Naive thymus-derived CD8-positive, alpha-beta T cell (primary cell): Measurements from ENCODE around the gene DKK2. TPM values are rescaled to one million over a fixed set of nuclear protein-coding genes. Genes with fewer than 3 reads are reported as not detected.
"Not testable (repeated sequence)": the region's sequence is repeated elsewhere in the genome, so short reads cannot be mapped to it uniquely, and the experiment has no call there.

Source experiments
- ATAC-seq, 2 donors: fragments of 150-1000 bp; cut with Tn5 transposase in 1 of 2; sonication (Bioruptor Pico), chemical (Tn5 transposase) in 1 of 2; 1 replicate in 1 of 2; 2 replicates in 1 of 2; pipeline ENCODE4 v1.10.0; 2021; ENCODE audit warnings: mild to moderate bottlenecking in 2 of 2, moderate library complexity in 2 of 2
- POLR2A ChIA-PET: fragments of 350-600 bp; sonication (Branson Sonifier 250); formaldehyde crosslinking; loops from one replicate; lab custom pipeline; 2021; ENCODE audit warnings: antibody characterized with exemption; lab: Charles Lee
- DNase-seq, 10 donors: peaks; one replicate each; pipeline versions ENCODE4 v3.0.0 to v3.0.0-alpha.2; 2020 to 2022
- H3K27ac Mint-ChIP-seq, 10 donors: one replicate each; pipeline ENCODE4 v1.8.0; 2020 to 2022; ENCODE audit warnings: mild to moderate bottlenecking in 10 of 10, mixed read lengths in 10 of 10, moderate library complexity in 4 of 10, inconsistent platforms in 1 of 10
- H3K27me3 Mint-ChIP-seq, 5 donors: one replicate each; pipeline ENCODE4 v1.8.0; 2021 to 2022; ENCODE audit warnings: mixed read lengths in 5 of 5
- H3K36me3 Mint-ChIP-seq, 3 donors: one replicate each; pipeline ENCODE4 v1.8.0; 2020 to 2022; ENCODE audit warnings: mixed read lengths in 3 of 3, mild to moderate bottlenecking in 2 of 3, inconsistent platforms in 1 of 3
- H3K4me1 Mint-ChIP-seq, 4 donors: one replicate each; pipeline ENCODE4 v1.8.0; 2021 to 2022; ENCODE audit warnings: mixed read lengths in 4 of 4
- H3K4me3 Mint-ChIP-seq, 10 donors: one replicate each; pipeline ENCODE4 v1.8.0; 2020 to 2022; ENCODE audit warnings: mild to moderate bottlenecking in 10 of 10, mixed read lengths in 10 of 10, moderate library complexity in 6 of 10, inconsistent platforms in 1 of 10
- H3K9me3 Mint-ChIP-seq, 9 donors: one replicate each; pipeline ENCODE4 v1.8.0; 2020 to 2022; ENCODE audit warnings: mixed read lengths in 9 of 9, mild to moderate bottlenecking in 3 of 9, inconsistent platforms in 1 of 9, moderate library complexity in 1 of 9
- polyA plus RNA-seq, 3 donors: library from polyadenylated mRNA; unstranded; fragments of 300-500 nt; fragmentation: Illumina TruSeq; gene quantifications; one replicate each; pipeline ENCODE4 v1.2.3, GENCODE V29; 2021
- total RNA-seq, 8 experiments: library from RNA in 2 of 8; stranded (reverse) in 2 of 8; gene quantifications; one replicate each; pipeline ENCODE4 v1.2.3 and lab custom pipeline; 2021 to 2026

DKK2 gene
- total and polyA plus RNA-seq, 5 experiments from 2014 or later: not detected

- ATAC-seq: no peak
- no peak overlapping the region for H3K4me3 Mint-ChIP-seq
- no peaks in the 10 kb centered on the region for H3K36me3 Mint-ChIP-seq
- POLR2A ChIA-PET: no interaction called here
- no peak overlapping the region for H3K27ac Mint-ChIP-seq
- no peak for DNase-seq
- H3K27me3 Mint-ChIP-seq: peaks cover 0 to 4% (median 0%) of the 10 kb centered on the region in 5 donors
- H3K9me3 Mint-ChIP-seq: peaks cover 0 to 14% (median 2%) of the 10 kb centered on the region in 9 donors
- no peaks in the 10 kb centered on the region for H3K4me1 Mint-ChIP-seq
Measured at GRCh38 chr4:106951891-106952290, 84.2 kb downstream of the DKK2 start.

DNA sequence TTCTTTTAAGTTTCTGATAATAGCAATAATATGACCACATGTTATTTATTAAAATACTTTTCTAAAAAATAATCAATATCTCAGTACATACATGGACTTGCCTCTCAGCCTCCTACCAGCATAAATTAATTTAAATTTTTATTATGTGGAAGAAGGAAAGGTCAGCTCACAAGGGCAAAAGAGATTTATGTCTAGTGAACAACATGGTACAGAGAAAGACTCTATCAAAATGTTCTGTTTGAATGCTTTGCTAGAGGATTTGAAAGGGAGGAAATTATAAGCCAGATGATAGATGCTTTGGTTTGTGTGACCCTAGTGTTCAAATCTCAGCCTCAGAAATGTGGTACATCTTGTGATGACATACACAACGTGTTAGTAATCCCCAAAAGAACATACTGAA lies 94.3 kb downstream of the DKK2 start:
- no peak for ATAC-seq
- no peak for DNase-seq
- no peaks in the 10 kb centered on the region for H3K4me1 Mint-ChIP-seq
- H3K27me3 Mint-ChIP-seq: no peaks in the 10 kb centered on the region
- POLR2A ChIA-PET: no interaction called here
- H3K36me3 Mint-ChIP-seq: no peaks in the 10 kb centered on the region
- no peak overlapping the region for H3K4me3 Mint-ChIP-seq
- H3K27ac Mint-ChIP-seq: no peak overlapping the region
- peaks cover 0 to 5% (median 0%) of the 10 kb centered on the region in 9 donors for H3K9me3 Mint-ChIP-seq

- DNase-seq (no peak), ATAC-seq (no peak)
- Mint-ChIP-seq H3K27me3 (no peaks in the 10 kb centered on the region), H3K4me3 (no peak overlapping the region), H3K36me3 (no peaks in the 10 kb centered on the region), H3K4me1 (no peaks in the 10 kb centered on the region), H3K9me3 (peaks cover 0 to 7% (median 0%) of the 10 kb centered on the region in 9 donors), H3K27ac (no peak overlapping the region)
- POLR2A ChIA-PET: no interaction called here
Measured at GRCh38 chr4:106930522-106930921, 105.6 kb downstream of the DKK2 start.

DNA sequence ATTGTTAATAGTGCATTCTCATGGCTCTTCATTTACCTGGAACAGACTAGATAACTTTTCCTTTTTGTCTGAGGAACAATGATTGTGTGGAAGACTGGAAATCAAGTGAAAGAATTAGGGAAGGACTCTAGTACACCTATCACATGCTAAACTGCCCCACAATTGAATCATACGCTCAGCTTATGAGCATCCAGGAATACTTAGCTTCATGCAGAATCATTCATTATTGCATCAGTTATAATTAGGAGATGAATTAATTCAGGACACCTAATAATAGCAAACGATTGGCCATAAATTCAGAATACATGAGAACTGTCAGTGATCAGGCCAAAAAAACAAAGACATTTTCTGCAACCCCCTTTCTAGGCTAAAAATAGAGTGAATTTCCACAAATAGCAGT lies 106.9 kb downstream of the DKK2 start:
- Mint-ChIP-seq H3K4me1 (no peaks in the 10 kb centered on the region), H3K36me3 (no peaks in the 10 kb centered on the region), H3K27me3 (no peaks in the 10 kb centered on the region), H3K27ac (no peak overlapping the region), H3K9me3 (peaks cover 0 to 9% (median 0%) of the 10 kb centered on the region in 9 donors), H3K4me3 (no peak overlapping the region)
- POLR2A ChIA-PET: no interaction called here
- ATAC-seq (no peak), DNase-seq (no peak)

DNA sequence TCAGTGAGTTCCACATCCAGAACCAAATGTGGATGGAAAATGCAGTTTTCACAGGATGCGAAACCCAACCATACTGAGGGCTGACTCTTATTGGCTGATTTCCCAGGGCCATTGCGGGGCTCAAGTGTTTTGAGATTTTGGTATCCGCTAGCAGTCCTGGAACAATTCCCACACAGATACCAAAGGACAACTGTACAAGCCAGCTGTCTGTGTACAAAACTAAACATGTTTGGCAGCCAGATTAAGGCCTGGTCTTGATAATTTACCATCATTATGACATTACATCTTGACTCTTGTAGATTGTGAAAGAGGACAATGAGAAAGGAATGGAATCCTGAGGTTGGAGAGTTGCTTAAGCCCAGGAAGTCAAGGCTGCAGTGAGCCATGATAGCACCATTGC lies 121.9 kb downstream of the DKK2 start:
- H3K27ac Mint-ChIP-seq: no peak overlapping the region
- no peak overlapping the region for H3K4me3 Mint-ChIP-seq
- no peak for DNase-seq
- ATAC-seq: no peak
- POLR2A ChIA-PET: no interaction called here
- peaks cover 0 to 6% (median 0%) of the 10 kb centered on the region in 5 donors for H3K27me3 Mint-ChIP-seq
- H3K9me3 Mint-ChIP-seq: no peaks in the 10 kb centered on the region
- no peaks in the 10 kb centered on the region for H3K4me1 Mint-ChIP-seq
- no peaks in the 10 kb centered on the region for H3K36me3 Mint-ChIP-seq

DNA sequence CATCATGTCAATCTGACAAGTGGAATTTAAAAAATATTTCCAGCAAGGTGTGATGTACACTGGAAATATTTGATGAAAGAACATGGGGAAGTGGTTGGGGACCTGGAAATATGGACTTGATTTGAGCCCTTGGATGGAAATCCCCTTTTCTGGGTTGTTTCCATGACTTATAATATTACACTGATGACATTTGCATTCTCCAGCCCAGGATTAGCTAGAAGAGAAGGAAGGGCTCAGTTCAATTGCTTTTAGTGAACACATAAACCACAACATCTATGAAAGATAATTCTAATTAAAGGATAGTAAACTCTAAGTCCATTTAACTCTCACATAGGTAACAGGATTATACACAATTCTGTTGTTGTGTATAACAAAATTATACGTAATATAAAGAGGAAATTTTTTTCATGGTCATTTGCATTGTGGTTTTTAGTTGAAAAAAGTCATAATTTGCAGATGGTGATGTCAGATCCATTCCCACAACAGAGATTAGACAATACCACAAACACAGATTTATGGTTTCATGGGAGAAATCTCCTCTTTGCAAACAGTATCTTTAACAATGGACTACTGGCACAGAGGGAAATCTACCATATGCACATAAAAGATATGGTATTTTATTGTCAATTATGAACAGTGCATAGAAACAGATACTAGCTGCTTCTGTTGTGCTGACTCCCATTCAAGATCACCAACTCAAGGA lies 126.5 kb downstream of the DKK2 start:
- Mint-ChIP-seq H3K4me1 (no peaks in the 10 kb centered on the region), H3K4me3 (no peak overlapping the region), H3K27ac (no peak overlapping the region), H3K9me3 (peaks cover 0 to 5% (median 0%) of the 10 kb centered on the region in 9 donors), H3K27me3 (peaks cover 0 to 9% (median 0%) of the 10 kb centered on the region in 5 donors), H3K36me3 (no peaks in the 10 kb centered on the region)
- no peak for ATAC-seq
- no peak for DNase-seq
- POLR2A ChIA-PET: no interaction called here

DNA sequence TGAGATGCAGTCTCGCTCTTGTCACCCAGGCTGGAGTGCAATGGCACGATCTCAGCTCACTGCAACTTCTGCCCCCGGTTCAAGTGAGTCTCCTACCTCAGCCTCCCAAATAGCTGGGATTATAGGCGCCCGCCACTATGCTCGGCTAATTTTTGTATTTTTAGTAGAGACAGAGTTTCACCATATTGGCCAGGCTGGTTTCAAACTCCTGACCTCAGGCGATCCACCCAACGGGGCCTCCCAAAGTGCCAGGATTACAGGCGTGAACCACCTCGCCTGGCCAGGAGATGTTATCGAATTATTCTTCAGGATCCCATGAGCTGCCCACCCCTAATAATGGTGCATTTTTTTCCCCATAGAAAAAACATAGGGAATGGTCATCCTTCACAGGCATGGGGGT lies 128.1 kb downstream of the DKK2 start:
- POLR2A ChIA-PET, H3K4me3 Mint-ChIP-seq, ATAC-seq, H3K27ac Mint-ChIP-seq, H3K9me3 Mint-ChIP-seq, H3K4me1 Mint-ChIP-seq, DNase-seq, H3K36me3 Mint-ChIP-seq, H3K27me3 Mint-ChIP-seq: not testable (repeated sequence)

GRCh38 chr4:106907216-106907615 lies 128.9 kb downstream of the DKK2 start:
- Mint-ChIP-seq H3K36me3 (no peaks in the 10 kb centered on the region), H3K4me3 (no peak overlapping the region), H3K27ac (no peak overlapping the region), H3K9me3 (peaks cover 0 to 5% (median 0%) of the 10 kb centered on the region in 9 donors), H3K4me1 (no peaks in the 10 kb centered on the region), H3K27me3 (peaks cover 0 to 6% (median 0%) of the 10 kb centered on the region in 5 donors)
- POLR2A ChIA-PET: no interaction called here
- ATAC-seq: no peak
- no peak for DNase-seq

- no peak for ATAC-seq
- no peaks in the 10 kb centered on the region for H3K36me3 Mint-ChIP-seq
- H3K4me3 Mint-ChIP-seq: no peak overlapping the region
- H3K27me3 Mint-ChIP-seq: peaks cover 0 to 5% (median 0%) of the 10 kb centered on the region in 5 donors
- no peaks in the 10 kb centered on the region for H3K4me1 Mint-ChIP-seq
- DNase-seq: no peak
- H3K9me3 Mint-ChIP-seq: peaks cover 0 to 5% (median 0%) of the 10 kb centered on the region in 9 donors
- POLR2A ChIA-PET: no interaction called here
- no peak overlapping the region for H3K27ac Mint-ChIP-seq
Measured at GRCh38 chr4:106906728-106907127, 129.4 kb downstream of the DKK2 start.

DNA sequence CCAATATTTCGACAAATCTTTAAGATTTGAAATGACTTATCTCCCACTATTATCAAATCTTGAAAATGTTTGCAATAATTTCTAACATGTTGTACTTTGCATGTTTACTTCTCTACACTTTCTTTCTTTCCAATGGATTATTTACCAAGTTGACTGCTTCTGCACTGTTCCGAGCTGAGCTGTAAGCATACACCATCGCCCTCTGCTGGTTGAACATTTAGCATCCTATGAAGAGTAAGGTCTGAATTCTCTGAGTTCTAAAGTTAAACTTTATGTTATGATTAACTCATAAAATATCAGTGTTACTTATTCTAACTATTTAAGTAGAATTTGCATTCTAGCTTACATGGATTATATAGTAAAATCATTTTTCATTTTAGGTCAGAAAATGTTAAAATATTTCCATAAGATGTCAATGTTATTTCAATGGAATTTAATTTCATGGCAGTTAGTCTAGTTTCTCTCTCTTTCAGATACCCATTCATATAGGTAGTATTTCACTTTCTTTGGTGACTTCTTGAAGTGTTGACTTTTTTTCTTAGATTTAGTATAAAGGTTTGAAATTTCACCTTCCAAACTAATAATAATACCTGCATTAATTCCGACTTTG lies 137.4 kb downstream of the DKK2 start:
- Mint-ChIP-seq H3K4me1 (no peaks in the 10 kb centered on the region), H3K27ac (no peak overlapping the region), H3K27me3 (peaks cover 0 to 3% (median 0%) of the 10 kb centered on the region in 5 donors), H3K4me3 (no peak overlapping the region), H3K36me3 (no peaks in the 10 kb centered on the region), H3K9me3 (peaks cover 0 to 10% (median 5%) of the 10 kb centered on the region in 9 donors)
- DNase-seq (no peak), ATAC-seq (no peak)
- POLR2A ChIA-PET: no interaction called here

DNA sequence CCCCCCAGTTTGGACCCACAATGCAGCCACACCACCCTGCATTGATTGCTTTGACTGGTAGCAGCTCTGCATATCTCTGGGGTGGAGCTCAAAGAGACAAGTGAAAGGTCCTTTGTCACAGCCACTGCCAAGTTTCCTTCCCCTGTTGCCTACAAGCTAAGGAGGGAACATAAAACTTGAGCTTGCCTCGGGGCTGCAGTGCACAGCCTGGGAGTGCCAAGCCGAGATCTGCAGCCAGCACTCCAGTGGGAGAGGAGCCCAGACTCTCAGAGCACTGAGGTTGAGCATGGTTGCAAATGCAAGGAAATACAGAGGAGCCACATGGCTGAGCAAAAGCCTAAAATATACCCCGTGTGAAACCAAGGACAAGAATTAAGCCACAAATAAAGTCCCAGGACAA lies 142.2 kb downstream of the DKK2 start:
- ATAC-seq (no peak), DNase-seq (no peak)
- Mint-ChIP-seq H3K4me1 (no peaks in the 10 kb centered on the region), H3K27ac (peak overlapping the region in 1 of 10 donors; percentile 72), H3K9me3 (peaks cover 0 to 10% (median 1%) of the 10 kb centered on the region in 9 donors), H3K4me3 (no peak overlapping the region), H3K36me3 (no peaks in the 10 kb centered on the region), H3K27me3 (peaks cover 0 to 4% (median 0%) of the 10 kb centered on the region in 5 donors)
- POLR2A ChIA-PET: no interaction called here

DNA sequence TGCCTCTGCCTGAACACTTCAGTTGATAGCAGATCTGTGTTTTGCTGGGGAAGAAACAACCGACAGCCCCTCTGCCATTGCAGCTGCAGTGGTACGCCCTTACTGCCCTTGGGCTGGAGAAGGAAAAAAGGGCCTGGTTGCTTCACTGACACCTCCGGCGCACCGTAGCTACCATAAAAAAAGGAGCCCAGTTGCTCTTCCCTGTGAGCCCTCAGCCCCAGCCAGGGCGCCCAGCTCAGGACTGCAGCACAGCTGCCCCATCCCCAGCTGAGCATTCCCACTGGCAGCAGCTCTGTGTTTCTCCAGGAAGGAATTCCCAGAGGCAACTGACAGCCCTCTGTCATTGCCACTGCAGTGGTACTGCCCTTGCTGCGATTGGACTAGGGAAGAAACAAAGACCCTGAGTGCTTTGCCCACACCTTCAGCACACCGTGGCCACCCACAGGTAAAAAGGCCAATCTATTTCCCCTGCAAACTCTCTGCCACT lies 142.7 kb downstream of the DKK2 start:
- POLR2A ChIA-PET: no interaction called here
- no peaks in the 10 kb centered on the region for H3K4me1 Mint-ChIP-seq

DNA sequence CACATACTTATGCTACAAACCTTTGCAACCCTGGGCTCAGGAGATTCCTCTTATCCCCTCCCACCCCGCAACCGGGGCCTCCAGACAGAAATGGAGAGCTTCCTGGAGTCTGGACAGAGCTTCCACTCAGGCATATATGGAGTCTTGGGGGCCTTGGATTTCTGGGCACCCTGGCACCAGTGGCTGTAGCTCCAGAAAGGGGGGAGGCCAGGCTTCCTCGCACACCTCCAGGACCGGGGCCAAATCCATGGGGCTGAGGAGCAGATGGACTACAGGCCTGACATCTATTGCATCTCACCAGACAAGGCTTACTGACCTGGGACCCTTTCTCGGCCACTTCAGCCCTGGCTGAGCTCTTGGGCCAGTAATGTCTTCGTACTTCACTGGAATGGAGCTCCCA lies 143.3 kb downstream of the DKK2 start:
- Mint-ChIP-seq H3K27ac (no peak overlapping the region), H3K4me1 (no peaks in the 10 kb centered on the region), H3K9me3 (peaks cover 0 to 10% (median 1%) of the 10 kb centered on the region in 9 donors), H3K36me3 (no peaks in the 10 kb centered on the region), H3K4me3 (no peak overlapping the region), H3K27me3 (peaks cover 0 to 5% (median 0%) of the 10 kb centered on the region in 5 donors)
- ATAC-seq: no peak
- DNase-seq: no peak
- POLR2A ChIA-PET: no interaction called here

More for the DNA sequence above, 142.7 kb downstream of the DKK2 start:
- DNase-seq (peak in 1 of 10 donors; percentile 58), ATAC-seq (no peak)
- Mint-ChIP-seq H3K27ac (no peak overlapping the region), H3K27me3 (peaks cover 0 to 5% (median 0%) of the 10 kb centered on the region in 5 donors), H3K4me3 (no peak overlapping the region), H3K9me3 (peaks cover 0 to 10% (median 1%) of the 10 kb centered on the region in 9 donors), H3K36me3 (no peaks in the 10 kb centered on the region)
